Pancreas (tissue), 10 donors: ENCODE results near the gene GOLT1A. TPM values are rescaled to one million over a fixed set of nuclear protein-coding genes. Genes with fewer than 3 reads are reported as not detected.

Experiments used
- ATAC-seq, 4 donors: fragments of 200-7000 bp; cut with Tn5 transposase; one replicate each; pipeline versions ENCODE4 v1.8.0 to v1.9.1; 2020; ENCODE audit warnings: mild to moderate bottlenecking in 4 of 4, moderate library complexity in 4 of 4
- DNase-seq, 6 donors: peaks; one replicate each; pipeline ENCODE4 v3.0.0-alpha.2; 2020
- FAIRE-seq: peaks from 2 replicates; lab custom pipeline; 2012; peaks lifted over from hg19 to GRCh38; lab: Jason Lieb, UNC
- H3K27ac ChIP-seq, 4 donors: fragments of 200-600 bp; sonication (generic); 1 replicate in 3 of 4; 2 replicates in 1 of 4; pipeline versions ENCODE4 v1.5.0 to v1.8.0; 2020
- H3K27me3 ChIP-seq, 4 donors: fragments of 200-600 bp; one replicate each; pipeline ENCODE4 v1.8.0; 2021
- H3K36me3 ChIP-seq, 3 donors: fragments of 200-600 bp; sonication (generic) in 1 of 3; one replicate each; pipeline versions ENCODE4 v1.5.0 to v1.8.0; 2020 to 2021
- H3K4me1 ChIP-seq, 3 donors: fragments of 200-600 bp; one replicate each; pipeline ENCODE4 v1.8.0; 2021
- H3K4me3 ChIP-seq, 4 donors: fragments of 200-600 bp; sonication (generic) in 2 of 4; one replicate each; pipeline versions ENCODE4 v1.5.0 to v1.8.0; 2020 to 2021
- H3K9me3 ChIP-seq, 4 donors: fragments of 200-600 bp; one replicate each; pipeline ENCODE4 v1.8.0; 2021
- CTCF ChIP-seq, 4 donors: fragments of 200-600 bp; sonication (generic) in 3 of 4; IDR thresholded peaks; one replicate each; pipeline versions ENCODE4 v1.5.0 to v1.8.0; 2021; ENCODE audit warnings: antibody characterized with exemption in 4 of 4
- WGBS, 2 donors: extraction: QIAGEN DNeasy Blood & Tissue Kit; methylation state at CpG; one replicate each; pipeline ENCODE4 v1.1.7; 2013; 5-methylcytosine and 5-hydroxymethylcytosine counted together
- intact Hi-C, 3 donors: fragments of 100-400 bp; cut with DNase I; formaldehyde crosslinking; loops; one replicate each; pipeline versions ENCODE4 v1.11.1 to v1.14.2; 2022
- polyA plus RNA-seq, 2 donors: library from polyadenylated mRNA; stranded (reverse); fragments of 200-250 nt; gene quantifications; one replicate each; pipeline ENCODE4 v1.2.3, GENCODE V29; 2013
- total RNA-seq, 6 donors: library from RNA; stranded (reverse); fragmentation: NEBNext Ultra II Directional in 4 of 6; extraction: Animal tissue kit (Norgen Biotek cat#: 25700) in 4 of 6; gene quantifications; one replicate each; pipeline versions ENCODE4 v1.2.1 to v1.2.4, GENCODE V29; 2021 to 2023
- donor health status: healthy with polysubstance abuse.
- donor health status: DM: no; HTN: no; CAD: no; lungs with moderate emphysema.
- donor health status: DM: no; HTN: no; CAD: no.
- donor health status: control.
- donor health status: control.
- donor health status: Bipolar disorder and iron deficiency.
- donor health status: DM: yes; HTN: yes; CAD: no.
- donor health status: DM: no; HTN: no; CAD: no.
- donor health status: DM: no; HTN: no; CAD: no.
- donor health status: DM: yes; HTN: yes; CAD: no.

The GOLT1A gene
- total and polyA plus RNA-seq, 8 donors, result 6.0 to 38.8 (median 8.4) TPM

- peak; percentile 40 to 70 (median 58) for TF ChIP-seq CTCF (IDR thresholded peaks at IDR 0.05)
- Histone ChIP-seq H3K4me1 (peaks cover 0 to 3% (median 0%) of the 10 kb centered on the region in 3 donors), H3K36me3 (peaks cover 0 to 12% (median 6%) of the 10 kb centered on the region in 3 donors), H3K27ac (no peak overlapping the region), H3K9me3 (no peaks in the 10 kb centered on the region), H3K4me3 (no peak overlapping the region), H3K27me3 (no peaks in the 10 kb centered on the region)
- WGBS, 2 donors, result 61 to 66% methylated on average over 7 of the region's 7 CpGs
- ATAC-seq (peak; percentile 79 to 90 (median 84)), DNase-seq (peak; percentile 46 to 84 (median 64)), FAIRE-seq (no peak)
- intact Hi-C loops, result loop anchor here (5.0 to 10.0 kb wide), 2 partner anchors 104 to 106 kb away; no protein-coding TSS in a partner anchor
Observed at GRCh38 chr1:204258213-204259115, 44.7 kb upstream of the GOLT1A start.

GRCh38 chr1:204257446-204257845 lies 43.7 kb upstream of the GOLT1A start:
- no peak for FAIRE-seq
- no peak for TF ChIP-seq CTCF (IDR thresholded peaks at IDR 0.05)
- intact Hi-C loops, result loop anchor here (5.0 to 10.0 kb wide), 2 partner anchors 105 to 107 kb away; no protein-coding TSS in a partner anchor
- Histone ChIP-seq H3K36me3 (peaks cover 0 to 12% (median 6%) of the 10 kb centered on the region in 3 donors), H3K27me3 (no peaks in the 10 kb centered on the region), H3K4me1 (no peaks in the 10 kb centered on the region), H3K27ac (no peak overlapping the region), H3K9me3 (no peaks in the 10 kb centered on the region), H3K4me3 (no peak overlapping the region)
- WGBS, 2 donors, result 94 to 95% methylated on average over 23 to 24 of the region's 24 CpGs
- DNase-seq, result no peak
- ATAC-seq, result no peak

GRCh38 chr1:204256531-204256930 lies 42.7 kb upstream of the GOLT1A start:
- H3K9me3 ChIP-seq, result no peaks in the 10 kb centered on the region
- H3K27ac ChIP-seq, result no peak overlapping the region
- peaks cover 0 to 12% (median 6%) of the 10 kb centered on the region in 3 donors for H3K36me3 ChIP-seq
- H3K27me3 ChIP-seq, result no peaks in the 10 kb centered on the region
- ATAC-seq, result no peak
- no peak for TF ChIP-seq CTCF (IDR thresholded peaks at IDR 0.05)
- intact Hi-C loops, result loop anchor here (5.0 to 10.0 kb wide), 2 partner anchors 106 to 108 kb away; no protein-coding TSS in a partner anchor
- FAIRE-seq, result no peak
- no peak overlapping the region for H3K4me3 ChIP-seq
- WGBS, 2 donors, result 89% methylated on average over 10 of the region's 10 CpGs
- no peaks in the 10 kb centered on the region for H3K4me1 ChIP-seq
- no peak for DNase-seq

- H3K4me3 ChIP-seq, result no peak overlapping the region
- DNase-seq, result no peak
- WGBS, 2 donors, result 83 to 88% methylated on average over 5 of the region's 5 CpGs
- FAIRE-seq, result no peak
- no peak overlapping the region for H3K27ac ChIP-seq
- ATAC-seq, result no peak
- H3K9me3 ChIP-seq, result no peaks in the 10 kb centered on the region
- no peak for TF ChIP-seq CTCF (IDR thresholded peaks at IDR 0.05)
- H3K36me3 ChIP-seq, result peaks cover 0 to 12% (median 3%) of the 10 kb centered on the region in 3 donors
- no peaks in the 10 kb centered on the region for H3K27me3 ChIP-seq
- no peaks in the 10 kb centered on the region for H3K4me1 ChIP-seq
- intact Hi-C loops, result loop anchor here (5.0 to 10.0 kb wide), 2 partner anchors 106 to 109 kb away; no protein-coding TSS in a partner anchor
Observed at GRCh38 chr1:204255966-204256365, 42.2 kb upstream of the GOLT1A start.
